ENCODE data around the gene PWWP2B. TPM values are rescaled to one million over a fixed set of nuclear protein-coding genes. Genes with fewer than 3 reads are reported as not detected.
"Not testable (repeated sequence)": the region's sequence is repeated elsewhere in the genome, so short reads cannot be mapped to it uniquely, and the experiment has no call there.

PWWP2B gene
- total RNA-seq, 1 experiment from 2014 or later: 10.0 TPM

GRCh38 chr10:132432176-132432540 is 35.2 kb downstream of the PWWP2B start:
- H3K27ac Mint-ChIP-seq (ENCODE audit: low read depth, unreplicated experiment): no peak overlapping the region
- H3K9me3 Mint-ChIP-seq (ENCODE audit: unreplicated experiment): no peaks in the 10 kb centered on the region
- H3K36me3 Mint-ChIP-seq (ENCODE audit: insufficient read depth, unreplicated experiment): no peaks in the 10 kb centered on the region
- ChIA-PET POLR2A (no interaction called here), CTCF (interaction anchor here (0.6 to 1.8 kb wide), 2 partner anchors 9 to 11 kb away, joined by 3 to 4 read pairs; no protein-coding TSS in a partner anchor)
- BruUV-seq (replicated peaks): no TSS peak
- no peak overlapping the region for H3K4me3 Mint-ChIP-seq (ENCODE audit: unreplicated experiment)
- H3K27me3 Mint-ChIP-seq (ENCODE audit: insufficient read depth, unreplicated experiment): no peaks in the 10 kb centered on the region
- intact Hi-C loops (cut with micrococcal nuclease): no loop called here
- no peaks in the 10 kb centered on the region for H3K4me1 Mint-ChIP-seq (ENCODE audit: insufficient read depth, unreplicated experiment)
- TF ChIP-seq CTCF (IDR thresholded peaks at IDR 0.05; ENCODE audit: unreplicated experiment): no peak
- DNase-seq (ENCODE audit: unreplicated experiment): no peak

- POLR2A ChIA-PET: no interaction called here
- intact Hi-C loops (cut with micrococcal nuclease): no loop called here
- H3K9me3 Mint-ChIP-seq (ENCODE audit: unreplicated experiment): no peaks in the 10 kb centered on the region
- no peaks in the 10 kb centered on the region for H3K4me1 Mint-ChIP-seq (ENCODE audit: insufficient read depth, unreplicated experiment)
- CTCF ChIA-PET: no interaction called here
- BruUV-seq (replicated peaks): no TSS peak
- no peak overlapping the region for H3K4me3 Mint-ChIP-seq (ENCODE audit: unreplicated experiment)
- H3K27ac Mint-ChIP-seq (ENCODE audit: low read depth, unreplicated experiment): no peak overlapping the region
- no peaks in the 10 kb centered on the region for H3K27me3 Mint-ChIP-seq (ENCODE audit: insufficient read depth, unreplicated experiment)
- no peak for DNase-seq (ENCODE audit: unreplicated experiment)
- no peaks in the 10 kb centered on the region for H3K36me3 Mint-ChIP-seq (ENCODE audit: insufficient read depth, unreplicated experiment)
- TF ChIP-seq CTCF (IDR thresholded peaks at IDR 0.05; ENCODE audit: unreplicated experiment): no peak
These were observed 36.8 kb downstream of the PWWP2B start for GRCh38 chr10:132433671-132434340.

- Mint-ChIP-seq H3K36me3 (ENCODE audit: insufficient read depth, unreplicated experiment) (peaks cover 1% of the 10 kb centered on the region), H3K9me3 (ENCODE audit: unreplicated experiment) (no peaks in the 10 kb centered on the region), H3K27ac (ENCODE audit: low read depth, unreplicated experiment) (no peak overlapping the region), H3K4me1 (ENCODE audit: insufficient read depth, unreplicated experiment) (no peaks in the 10 kb centered on the region), H3K4me3 (ENCODE audit: unreplicated experiment) (no peak overlapping the region), H3K27me3 (ENCODE audit: insufficient read depth, unreplicated experiment) (no peaks in the 10 kb centered on the region)
- ChIA-PET CTCF (no interaction called here), POLR2A (no interaction called here)
- no peak for DNase-seq (ENCODE audit: unreplicated experiment)
- no TSS peak for BruUV-seq (replicated peaks)
- no peak for TF ChIP-seq CTCF (IDR thresholded peaks at IDR 0.05; ENCODE audit: unreplicated experiment)
- intact Hi-C loops (cut with micrococcal nuclease): no loop called here
These were observed 37.5 kb downstream of the PWWP2B start for GRCh38 chr10:132434405-132435005.

- H3K9me3 Mint-ChIP-seq (ENCODE audit: unreplicated experiment); H3K27me3 Mint-ChIP-seq (ENCODE audit: insufficient read depth, unreplicated experiment); POLR2A ChIA-PET; H3K27ac Mint-ChIP-seq (ENCODE audit: low read depth, unreplicated experiment); BruUV-seq (replicated peaks); H3K4me3 Mint-ChIP-seq (ENCODE audit: unreplicated experiment); H3K36me3 Mint-ChIP-seq (ENCODE audit: insufficient read depth, unreplicated experiment); intact Hi-C loops (cut with micrococcal nuclease); CTCF ChIA-PET; H3K4me1 Mint-ChIP-seq (ENCODE audit: insufficient read depth, unreplicated experiment); DNase-seq (ENCODE audit: unreplicated experiment): not testable (repeated sequence)
These were observed 38.3 kb downstream of the PWWP2B start for GRCh38 chr10:132435320-132435719.

- CTCF ChIA-PET: interaction anchor here (0.9 to 2.0 kb wide), 2 partner anchors 9 to 11 kb away, joined by 4 to 8 read pairs; no protein-coding TSS in a partner anchor
- H3K27me3 Mint-ChIP-seq (ENCODE audit: insufficient read depth, unreplicated experiment); H3K9me3 Mint-ChIP-seq (ENCODE audit: unreplicated experiment); H3K36me3 Mint-ChIP-seq (ENCODE audit: insufficient read depth, unreplicated experiment); H3K4me1 Mint-ChIP-seq (ENCODE audit: insufficient read depth, unreplicated experiment); DNase-seq (ENCODE audit: unreplicated experiment); POLR2A ChIA-PET; H3K27ac Mint-ChIP-seq (ENCODE audit: low read depth, unreplicated experiment); BruUV-seq (replicated peaks); intact Hi-C loops (cut with micrococcal nuclease); H3K4me3 Mint-ChIP-seq (ENCODE audit: unreplicated experiment): not testable (repeated sequence)
These were observed 39.1 kb downstream of the PWWP2B start for GRCh38 chr10:132436096-132436495.

Data from MCF 10A (cell line).